ENCODE results near the gene IMPG1.

IMPG1 gene

DNA sequence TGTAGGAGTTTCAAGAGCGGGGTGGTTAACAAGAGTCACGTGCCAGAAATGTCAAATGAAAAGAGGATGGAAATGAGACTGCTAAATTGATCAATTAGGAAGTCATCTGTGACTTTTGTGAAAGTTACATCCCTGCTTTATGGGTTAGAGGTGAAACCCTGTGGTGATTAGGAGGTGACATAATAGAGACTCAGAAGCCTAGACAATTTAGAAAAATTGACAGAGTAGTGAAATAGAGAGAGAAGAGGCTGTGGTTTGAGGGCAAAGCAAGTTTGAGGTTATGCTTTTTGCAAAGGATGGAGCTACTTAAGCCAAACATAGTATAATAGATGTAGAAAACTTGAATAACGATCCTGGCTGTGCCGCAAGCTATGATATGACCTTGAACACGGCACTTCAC is 71.8 kb downstream of the IMPG1 start:
- Histone ChIP-seq H3K23ac (ENCODE audit: low read depth, low read length, poor library complexity) (no peak overlapping the region), H2BK15ac (ENCODE audit: low read length) (no peak overlapping the region), H3K4me1 (ENCODE audit: control insufficient read depth in 2 of 2, insufficient read depth in 1 of 2, low read depth in 1 of 2, low read length in 2 of 2) (no peaks in the 10 kb centered on the region), H2BK5ac (ENCODE audit: low read length) (no peak overlapping the region), H3K27me3 (ENCODE audit: control insufficient read depth in 3 of 3, insufficient read depth in 3 of 3, low read depth in 1 of 3, low read length in 3 of 3) (no peaks in the 10 kb centered on the region), H3K79me1 (ENCODE audit: low read depth, low read length) (no peaks in the 10 kb centered on the region), H3K14ac (ENCODE audit: low read length) (no peak overlapping the region), H3K27ac (replicated peaks; ENCODE audit: low read length) (no peak overlapping the region), H3K18ac (ENCODE audit: low read length) (no peak overlapping the region), H2AFZ (ENCODE audit: low read length) (no peak overlapping the region), H3K9ac (ENCODE audit: low read depth, low read length, poor library complexity) (no peak overlapping the region), H3K36me3 (replicated peaks in 1 of 2; ENCODE audit: control insufficient read depth in 2 of 2, insufficient read depth in 2 of 2, low read length in 2 of 2) (no peaks in the 10 kb centered on the region), H3K4me2 (ENCODE audit: insufficient read depth, low read length, poor library complexity, severe bottlenecking) (no peak overlapping the region), H4K8ac (ENCODE audit: low read depth, low read length) (no peak overlapping the region), H2BK120ac (ENCODE audit: low read depth, low read length) (no peak overlapping the region), H2BK12ac (ENCODE audit: low read length) (no peak overlapping the region), H3K9me3 (replicated peaks in 1 of 2; ENCODE audit: control insufficient read depth in 2 of 2, insufficient read depth in 1 of 2, low read depth in 1 of 2, low read length in 2 of 2) (no peaks in the 10 kb centered on the region), H4K91ac (ENCODE audit: low read depth, low read length, poor library complexity) (no peak overlapping the region), H2AK5ac (ENCODE audit: low read depth, low read length) (no peak overlapping the region), H3K4ac (ENCODE audit: low read length) (no peak overlapping the region), H3K4me3 (ENCODE audit: low read length in 2 of 2) (no peak overlapping the region)
- no CpG with 5 or more reads among the region's 5 CpGs for WGBS, 2 donors (ENCODE audit: extremely low coverage in 2 of 2, insufficient read length in 2 of 2, insufficient replicate concordance in 1 of 2)
- no peak for DNase-seq (ENCODE audit: low spot score)

DNA sequence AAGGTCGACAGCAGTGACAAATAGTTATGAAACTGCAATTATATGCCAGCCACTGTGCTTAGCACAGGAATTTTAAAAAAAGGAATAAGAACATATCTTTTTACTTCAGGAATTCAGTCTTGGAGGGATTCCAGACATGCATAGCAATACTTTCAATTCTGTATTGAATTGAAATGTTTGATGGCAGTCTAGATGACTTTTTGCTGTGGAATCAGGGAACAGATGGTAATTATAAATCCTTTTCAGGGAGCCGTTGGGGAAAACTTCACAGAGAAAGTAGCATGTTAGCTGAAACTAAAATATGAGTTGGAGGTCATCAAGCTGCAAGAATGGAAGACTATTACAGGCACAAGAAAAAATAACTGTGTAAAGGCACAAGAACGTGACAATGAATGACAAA is 74.8 kb downstream of the IMPG1 start:
- no peak overlapping the region for H3K4me3 ChIP-seq (ENCODE audit: low read length in 2 of 2)
- no peaks in the 10 kb centered on the region for H3K9me3 ChIP-seq (replicated peaks in 1 of 2; ENCODE audit: control insufficient read depth in 2 of 2, insufficient read depth in 1 of 2, low read depth in 1 of 2, low read length in 2 of 2)
- no peak overlapping the region for H3K9ac ChIP-seq (ENCODE audit: low read depth, low read length, poor library complexity)
- peaks cover 0 to 5% of the 10 kb centered on the region in 2 donors for H3K4me1 ChIP-seq (ENCODE audit: control insufficient read depth in 2 of 2, insufficient read depth in 1 of 2, low read depth in 1 of 2, low read length in 2 of 2)
- no peak overlapping the region for H2BK5ac ChIP-seq (ENCODE audit: low read length)
- H2AK5ac ChIP-seq (ENCODE audit: low read depth, low read length) = no peak overlapping the region
- no peak overlapping the region for H2BK12ac ChIP-seq (ENCODE audit: low read length)
- no peaks in the 10 kb centered on the region for H3K36me3 ChIP-seq (replicated peaks in 1 of 2; ENCODE audit: control insufficient read depth in 2 of 2, insufficient read depth in 2 of 2, low read length in 2 of 2)
- no peak for DNase-seq (ENCODE audit: low spot score)
- H3K27me3 ChIP-seq (ENCODE audit: control insufficient read depth in 3 of 3, insufficient read depth in 3 of 3, low read depth in 1 of 3, low read length in 3 of 3) = no peaks in the 10 kb centered on the region
- no peak overlapping the region for H3K18ac ChIP-seq (ENCODE audit: low read length)
- H3K14ac ChIP-seq (ENCODE audit: low read length) = no peak overlapping the region
- H4K91ac ChIP-seq (ENCODE audit: low read depth, low read length, poor library complexity) = no peak overlapping the region
- H4K8ac ChIP-seq (ENCODE audit: low read depth, low read length) = no peak overlapping the region
- no peaks in the 10 kb centered on the region for H3K79me1 ChIP-seq (ENCODE audit: low read depth, low read length)
- no peak overlapping the region for H3K27ac ChIP-seq (replicated peaks; ENCODE audit: low read length)
- no CpG with 5 or more reads among the region's 3 CpGs for WGBS, 2 donors (ENCODE audit: extremely low coverage in 2 of 2, insufficient read length in 2 of 2, insufficient replicate concordance in 1 of 2)
- no peak overlapping the region for H3K23ac ChIP-seq (ENCODE audit: low read depth, low read length, poor library complexity)
- H2BK15ac ChIP-seq (ENCODE audit: low read length) = no peak overlapping the region
- no peak overlapping the region for H2BK120ac ChIP-seq (ENCODE audit: low read depth, low read length)
- no peak overlapping the region for H3K4ac ChIP-seq (ENCODE audit: low read length)
- no peak overlapping the region for H3K4me2 ChIP-seq (ENCODE audit: insufficient read depth, low read length, poor library complexity, severe bottlenecking)
- H2AFZ ChIP-seq (ENCODE audit: low read length) = no peak overlapping the region

DNA sequence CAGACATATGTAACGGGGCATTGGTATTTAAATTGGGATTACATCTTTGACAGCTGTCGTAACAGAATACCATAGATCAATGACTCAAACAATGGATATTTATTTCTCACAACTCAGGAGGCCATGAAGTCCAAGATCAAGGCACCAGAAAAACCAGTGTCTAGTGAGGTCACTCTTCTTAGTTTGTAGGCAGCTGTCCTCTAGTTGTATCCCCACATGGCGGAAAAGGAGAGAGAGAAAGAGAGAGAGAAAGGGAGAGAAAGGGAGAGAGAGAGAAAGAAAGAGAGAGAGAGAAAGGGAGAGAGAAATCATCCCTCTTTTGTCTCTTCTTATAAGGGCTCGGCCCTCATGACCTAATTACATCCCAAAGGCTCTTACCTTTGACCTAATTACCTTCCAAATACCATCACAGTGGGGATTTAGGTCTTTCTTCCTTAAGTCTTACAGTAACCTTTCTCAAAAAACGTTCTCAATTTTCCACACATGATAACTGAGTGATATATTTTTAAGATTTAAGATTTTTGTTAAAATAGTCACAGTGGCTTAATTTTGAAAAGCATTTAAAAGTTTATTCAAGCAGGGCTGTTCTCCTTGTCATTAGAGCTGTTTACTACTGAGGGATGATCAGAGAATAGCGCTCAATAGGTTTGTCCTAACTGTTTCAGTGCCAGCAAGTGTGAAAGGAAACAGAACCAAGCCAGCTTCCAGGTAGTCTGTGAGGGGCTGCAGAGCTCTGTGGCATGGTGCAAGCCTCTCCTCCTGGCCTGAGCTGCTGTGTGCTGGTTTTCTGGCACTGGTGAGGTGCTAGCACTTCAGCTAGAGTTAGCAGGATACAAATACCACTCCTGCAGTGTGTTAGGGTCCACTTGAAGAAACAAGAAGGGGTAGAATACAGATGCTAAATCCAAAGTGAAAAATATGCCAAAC is 79.0 kb downstream of the IMPG1 start:
- H3K27ac ChIP-seq (replicated peaks; ENCODE audit: low read length) = no peak overlapping the region
- no peaks in the 10 kb centered on the region for H3K9me3 ChIP-seq (replicated peaks in 1 of 2; ENCODE audit: control insufficient read depth in 2 of 2, insufficient read depth in 1 of 2, low read depth in 1 of 2, low read length in 2 of 2)
- no CpG with 5 or more reads among the region's 6 CpGs for WGBS, 2 donors (ENCODE audit: extremely low coverage in 2 of 2, insufficient read length in 2 of 2, insufficient replicate concordance in 1 of 2)
- no peaks in the 10 kb centered on the region for H3K27me3 ChIP-seq (ENCODE audit: control insufficient read depth in 3 of 3, insufficient read depth in 3 of 3, low read depth in 1 of 3, low read length in 3 of 3)
- H2BK15ac ChIP-seq (ENCODE audit: low read length) = no peak overlapping the region
- H3K36me3 ChIP-seq (replicated peaks in 1 of 2; ENCODE audit: control insufficient read depth in 2 of 2, insufficient read depth in 2 of 2, low read length in 2 of 2) = no peaks in the 10 kb centered on the region
- peaks cover 0 to 5% of the 10 kb centered on the region in 2 donors for H3K4me1 ChIP-seq (ENCODE audit: control insufficient read depth in 2 of 2, insufficient read depth in 1 of 2, low read depth in 1 of 2, low read length in 2 of 2)
- H2AK5ac ChIP-seq (ENCODE audit: low read depth, low read length) = no peak overlapping the region
- H3K9ac ChIP-seq (ENCODE audit: low read depth, low read length, poor library complexity) = no peak overlapping the region
- H3K79me1 ChIP-seq (ENCODE audit: low read depth, low read length) = no peaks in the 10 kb centered on the region
- no peak overlapping the region for H2BK5ac ChIP-seq (ENCODE audit: low read length)
- H3K4me3 ChIP-seq (ENCODE audit: low read length in 2 of 2) = no peak overlapping the region
- no peak overlapping the region for H2BK12ac ChIP-seq (ENCODE audit: low read length)
- H3K14ac ChIP-seq (ENCODE audit: low read length) = no peak overlapping the region
- no peak overlapping the region for H2AFZ ChIP-seq (ENCODE audit: low read length)
- H3K4me2 ChIP-seq (ENCODE audit: insufficient read depth, low read length, poor library complexity, severe bottlenecking) = no peak overlapping the region
- no peak overlapping the region for H4K91ac ChIP-seq (ENCODE audit: low read depth, low read length, poor library complexity)
- H2BK120ac ChIP-seq (ENCODE audit: low read depth, low read length) = no peak overlapping the region
- H3K23ac ChIP-seq (ENCODE audit: low read depth, low read length, poor library complexity) = no peak overlapping the region
- H4K8ac ChIP-seq (ENCODE audit: low read depth, low read length) = no peak overlapping the region
- H3K18ac ChIP-seq (ENCODE audit: low read length) = no peak overlapping the region
- no peak for DNase-seq (ENCODE audit: low spot score)
- H3K4ac ChIP-seq (ENCODE audit: low read length) = no peak overlapping the region

DNA sequence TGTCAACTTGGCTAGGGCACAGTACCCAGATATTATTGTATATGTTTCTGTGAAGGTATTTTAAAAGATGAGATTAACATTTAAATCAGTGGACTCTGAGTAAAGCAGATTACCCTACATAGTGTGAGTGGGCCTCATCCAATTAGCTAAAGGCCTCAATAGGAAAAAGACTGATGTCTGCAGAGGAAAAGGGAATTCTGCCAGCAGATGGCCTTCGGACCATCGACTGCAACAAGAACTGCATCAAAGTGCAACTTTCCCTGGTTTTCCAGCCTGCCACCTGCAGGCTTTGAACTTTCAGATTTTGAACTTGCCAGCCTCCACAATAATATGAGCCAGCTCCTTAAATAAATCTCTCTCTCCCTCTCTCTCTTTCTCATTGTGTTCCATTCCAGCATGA is 80.5 kb downstream of the IMPG1 start:
- Histone ChIP-seq H3K27me3 (ENCODE audit: control insufficient read depth in 3 of 3, insufficient read depth in 3 of 3, low read depth in 1 of 3, low read length in 3 of 3) (no peaks in the 10 kb centered on the region), H3K4me3 (ENCODE audit: low read length in 2 of 2) (no peak overlapping the region), H4K8ac (ENCODE audit: low read depth, low read length) (no peak overlapping the region), H3K79me1 (ENCODE audit: low read depth, low read length) (no peaks in the 10 kb centered on the region), H3K4me1 (ENCODE audit: control insufficient read depth in 2 of 2, insufficient read depth in 1 of 2, low read depth in 1 of 2, low read length in 2 of 2) (peaks cover 0 to 5% of the 10 kb centered on the region in 2 donors), H3K23ac (ENCODE audit: low read depth, low read length, poor library complexity) (no peak overlapping the region), H2BK120ac (ENCODE audit: low read depth, low read length) (no peak overlapping the region), H3K4ac (ENCODE audit: low read length) (no peak overlapping the region), H3K9ac (ENCODE audit: low read depth, low read length, poor library complexity) (no peak overlapping the region), H3K27ac (replicated peaks; ENCODE audit: low read length) (no peak overlapping the region), H2BK12ac (ENCODE audit: low read length) (no peak overlapping the region), H2BK5ac (ENCODE audit: low read length) (no peak overlapping the region), H3K9me3 (replicated peaks in 1 of 2; ENCODE audit: control insufficient read depth in 2 of 2, insufficient read depth in 1 of 2, low read depth in 1 of 2, low read length in 2 of 2) (no peaks in the 10 kb centered on the region), H2BK15ac (ENCODE audit: low read length) (no peak overlapping the region), H2AK5ac (ENCODE audit: low read depth, low read length) (no peak overlapping the region), H3K14ac (ENCODE audit: low read length) (no peak overlapping the region), H2AFZ (ENCODE audit: low read length) (no peak overlapping the region), H3K36me3 (replicated peaks in 1 of 2; ENCODE audit: control insufficient read depth in 2 of 2, insufficient read depth in 2 of 2, low read length in 2 of 2) (no peaks in the 10 kb centered on the region), H4K91ac (ENCODE audit: low read depth, low read length, poor library complexity) (no peak overlapping the region), H3K18ac (ENCODE audit: low read length) (no peak overlapping the region), H3K4me2 (ENCODE audit: insufficient read depth, low read length, poor library complexity, severe bottlenecking) (no peak overlapping the region)
- DNase-seq (ENCODE audit: low spot score) = no peak
- no CpG with 5 or more reads among the region's 2 CpGs for WGBS, 2 donors (ENCODE audit: extremely low coverage in 2 of 2, insufficient read length in 2 of 2, insufficient replicate concordance in 1 of 2)
